HepG2 (cell line): ENCODE measurements around the gene GPR65. TPM values are rescaled to one million over a fixed set of nuclear protein-coding genes. Genes with fewer than 3 reads are reported as not detected.
A peak's percentile ranks its signal among the peaks of the same experiment; 100 is the strongest.

Experiments used
- ATAC-seq: fragments of 200-7000 bp; cut with Tn5 transposase; 3 replicates; pipeline ENCODE4 v1.9.1; 2020; ENCODE audit warnings: mild to moderate bottlenecking, moderate library complexity
- BruUV-seq: library from RNA; stranded (reverse); fragments of 400-500 nt; replicated peaks from 2 replicates; lab custom pipeline; 2021; lab: Mats Ljungman, UMichigan
- CTCF ChIA-PET: fragments of 300-600 bp; formaldehyde crosslinking; extraction: SDS; loops from one replicate; lab custom pipeline; 2021; ENCODE audit warnings: low total read pairs, inconsistent platforms, low intra/inter-chr PET ratio; lab: Yijun Ruan, JAX
- POLR2A ChIA-PET: fragments of 350-600 bp; sonication (Branson Sonifier 250); formaldehyde crosslinking; loops from one replicate; lab custom pipeline; 2020; ENCODE audit warnings: antibody characterized with exemption, inconsistent platforms; lab: Yijun Ruan, JAX
- DNase-seq: peaks from one replicate; pipeline ENCODE4 v3.0.0-alpha.2; 2015; ENCODE audit warnings: low spot score
- FAIRE-seq: peaks from 3 replicates; lab custom pipeline; 2011; peaks lifted over from hg19 to GRCh38; lab: Jason Lieb, UNC
- H2AFZ ChIP-seq: one replicate; pipeline ENCODE4 v1.6.1; 2011; ENCODE audit warnings: low read length, inconsistent platforms
- H3K27ac ChIP-seq: fragments of 300-600 bp; 3 replicates; pipeline ENCODE4 v1.8.0; 2011; ENCODE audit warnings: mixed run types, mild to moderate bottlenecking, mixed read lengths, low read length, inconsistent platforms; ENCODE audit not compliant: insufficient read depth; ENCODE audit errors: extremely low read length
- H3K27me3 ChIP-seq, 2 experiments: fragments of 200-600 bp in 1 of 2; 2 replicates in 1 of 2; 3 replicates in 1 of 2; pipeline versions ENCODE4 v1.6.0 to v1.8.0; 2011; ENCODE audit warnings: low read length in 2 of 2, mild to moderate bottlenecking in 2 of 2, moderate library complexity in 2 of 2, inconsistent platforms in 1 of 2; ENCODE audit not compliant: insufficient read depth in 2 of 2, control insufficient read depth in 1 of 2
- H3K36me3 ChIP-seq, 2 experiments: fragments of 200-600 bp in 1 of 2; replicated peaks in 1 of 2; 2 replicates in 1 of 2; 3 replicates in 1 of 2; pipeline versions ENCODE4 v1.5.1 to v1.8.0; 2011; ENCODE audit warnings: low read length in 2 of 2, inconsistent platforms in 1 of 2; ENCODE audit not compliant: insufficient read depth in 2 of 2, control insufficient read depth in 1 of 2
- H3K4me1 ChIP-seq: 2 replicates; pipeline ENCODE4 v1.5.1; 2012; ENCODE audit warnings: low read length, inconsistent platforms; ENCODE audit not compliant: insufficient read depth
- H3K4me2 ChIP-seq: 2 replicates; pipeline ENCODE4 v1.6.0; 2011; ENCODE audit warnings: low read depth, low read length, inconsistent platforms
- H3K4me3 ChIP-seq, 3 experiments: fragments of 200-600 bp in 1 of 3; sonication (generic), shearing (Covaris generic) in 1 of 3; replicated peaks in 1 of 3; 2 replicates each; pipeline ENCODE4 v1.5.1; 2011 to 2016; ENCODE audit warnings: low read length in 3 of 3, inconsistent platforms in 2 of 3, low read depth in 2 of 3, mild to moderate bottlenecking in 2 of 3, control low read depth in 1 of 3, mixed read lengths in 1 of 3; ENCODE audit not compliant: insufficient read depth in 1 of 3
- H3K79me2 ChIP-seq: one replicate; pipeline ENCODE4 v1.6.1; 2011; ENCODE audit warnings: low read length, inconsistent platforms; ENCODE audit not compliant: insufficient read depth
- H3K9ac ChIP-seq: 2 replicates; pipeline ENCODE4 v1.6.0; 2011; ENCODE audit warnings: mild to moderate bottlenecking, low read depth, low read length, inconsistent platforms; ENCODE audit not compliant: insufficient read depth
- H3K9me3 ChIP-seq: 2 replicates; pipeline ENCODE4 v1.5.1; 2012; ENCODE audit warnings: mild to moderate bottlenecking, low read length
- H4K20me1 ChIP-seq: 2 replicates; pipeline ENCODE4 v1.6.0; 2011; ENCODE audit warnings: inconsistent platforms, mild to moderate bottlenecking, low read length, moderate library complexity; ENCODE audit not compliant: insufficient read depth
- CREB1 ChIP-seq, 2 experiments: fragments of 450-650 bp in 1 of 2; IDR thresholded peaks; 2 replicates each; pipeline ENCODE4 v1.6.1; 2016 to 2017; ENCODE audit warnings: control low read depth in 1 of 2, mild to moderate bottlenecking in 1 of 2, missing compliant biosample characterization in 1 of 2, missing genetic modification characterization in 1 of 2
- IKZF5 ChIP-seq: IDR thresholded peaks from 2 replicates; pipeline ENCODE4 v1.6.1; 2018; ENCODE audit warnings: missing genetic modification reagents, mild to moderate bottlenecking, missing compliant biosample characterization
- JARID2 ChIP-seq: sonication (generic); formaldehyde crosslinking; IDR thresholded peaks from 2 replicates; pipeline ENCODE4 v1.8.1; 2023; ENCODE audit warnings: missing genetic modification reagents, inconsistent platforms; ENCODE audit not compliant: insufficient replicate concordance
- JUNB ChIP-seq: sonication (generic); formaldehyde crosslinking; IDR thresholded peaks from 2 replicates; pipeline ENCODE4 v1.8.0; 2022; ENCODE audit warnings: missing genetic modification reagents, mild to moderate bottlenecking, borderline replicate concordance
- NFYC ChIP-seq: IDR thresholded peaks from 2 replicates; pipeline ENCODE4 v1.6.1; 2016; ENCODE audit warnings: missing genetic modification reagents, missing compliant biosample characterization
- TBX3 ChIP-seq: fragments of 450-650 bp; IDR thresholded peaks from 2 replicates; pipeline ENCODE4 v1.6.1; 2017; ENCODE audit warnings: antibody characterized with exemption, mild to moderate bottlenecking, inconsistent platforms, borderline replicate concordance
- TFDP1 ChIP-seq: IDR thresholded peaks from 2 replicates; pipeline ENCODE4 v1.6.1; 2016; ENCODE audit warnings: missing compliant biosample characterization, missing genetic modification reagents, borderline replicate concordance
- ZBTB46 ChIP-seq: sonication (generic); formaldehyde crosslinking; IDR thresholded peaks from 2 replicates; pipeline ENCODE4 v1.4.0; 2020; ENCODE audit warnings: mild to moderate bottlenecking, missing genetic modification reagents, borderline replicate concordance
- ZNF143 ChIP-seq: sonication (generic); formaldehyde crosslinking; IDR thresholded peaks from 2 replicates; pipeline ENCODE4 v1.4.0; 2020; ENCODE audit warnings: missing genetic modification reagents
- ZNF230 ChIP-seq: sonication (generic); formaldehyde crosslinking; IDR thresholded peaks from 2 replicates; pipeline ENCODE4 v1.4.0; 2020; ENCODE audit warnings: mild to moderate bottlenecking, missing genetic modification reagents
- ZNF572 ChIP-seq: sonication (generic); formaldehyde crosslinking; IDR thresholded peaks from 2 replicates; pipeline ENCODE4 v1.5.1; 2020; ENCODE audit warnings: mild to moderate bottlenecking, missing genetic modification reagents
- ZNF740 ChIP-seq: sonication (generic); formaldehyde crosslinking; IDR thresholded peaks from 2 replicates; pipeline ENCODE4 v1.4.0; 2020; ENCODE audit warnings: missing genetic modification reagents
- whole genome bisulfite sequencing: methylation state at CpG from one replicate; pipeline ENCODE4 v1.1.6; 2017; ENCODE audit warnings: low lambda C conversion rate; 5-methylcytosine and 5-hydroxymethylcytosine counted together
- in situ Hi-C: cut with HindIII; loops from 2 replicates; pipeline ENCODE4 v1.10.0; 2017; ENCODE audit warnings: low pct_unique_long_range_greater_than_20kb; ENCODE audit not compliant: extremely low pct_ligation_motif_present
- intact Hi-C: fragments of 100-400 bp; cut with micrococcal nuclease; formaldehyde crosslinking; loops from one replicate; pipeline ENCODE4 v1.10.0; 2022; ENCODE audit not compliant: unreplicated experiment
- polyA plus RNA-seq, 8 experiments: library from polyadenylated mRNA; depleted of rRNA in 3 of 8; stranded (reverse) in 7 of 8; unstranded in 1 of 8; fragments of >200 nt; fragmentation: Illumina TruSeq in 4 of 8; extraction: Trizol in 4 of 8; gene quantifications; 2 replicates each; pipeline versions ENCODE4 v1.2.1 to v1.2.3, GENCODE V29; 2011 to 2016; ENCODE audit warnings: low read depth in 4 of 8, missing spikeins in 1 of 8, mixed read lengths in 1 of 8; ENCODE audit not compliant: insufficient read depth in 1 of 8
- total RNA-seq, 5 experiments: library from RNA; depleted of rRNA; stranded (reverse); fragments of >200 nt; fragmentation: Illumina TruSeq; extraction: Trizol; gene quantifications; 2 replicates each; pipeline ENCODE4 v1.2.3, GENCODE V29; 2016; ENCODE audit warnings: low read depth in 1 of 5
- TF ChIP-seq, protein P1 (sequence below): sonication (generic); formaldehyde crosslinking; IDR thresholded peaks from 2 replicates; pipeline ENCODE4 v1.4.0; 2020; ENCODE audit warnings: low read depth, mild to moderate bottlenecking, missing genetic modification reagents

GPR65 gene
- total and polyA plus RNA-seq, 2 of the 13 experiments (the other 11 are each of a cell fraction or from before 2014, with no cell fraction given) = not detected

DNA sequence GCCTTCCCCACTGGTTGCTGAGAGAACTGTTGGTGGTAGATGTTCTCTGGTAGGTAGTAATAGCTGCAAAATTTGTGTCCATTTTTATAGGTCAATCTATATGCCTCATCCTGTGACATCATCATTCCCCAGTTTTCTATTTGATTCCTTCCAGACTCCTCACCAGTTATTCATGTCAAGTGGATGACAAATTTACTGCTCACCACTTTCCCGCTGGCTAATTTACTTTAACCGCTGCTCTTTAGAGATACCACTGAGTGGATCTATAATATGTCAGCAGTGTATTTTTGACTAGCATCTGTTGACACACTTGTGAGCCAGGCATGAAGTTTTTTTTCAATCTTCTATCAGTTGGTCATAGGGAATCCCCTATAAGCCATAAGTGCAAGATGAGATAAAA is 24.6 kb downstream of the GPR65 start:
- Histone ChIP-seq H3K4me2 (no peak overlapping the region), H3K4me1 (peaks cover 48% of the 10 kb centered on the region), H4K20me1 (no peaks in the 10 kb centered on the region), H3K79me2 (peaks cover 57% of the 10 kb centered on the region), H3K4me3 (no peak overlapping the region), H3K27ac (no peak overlapping the region), H3K9me3 (no peaks in the 10 kb centered on the region), H3K27me3 (no peaks in the 10 kb centered on the region), H3K9ac (no peak overlapping the region), H3K36me3 (peaks cover 4 to 19% of the 10 kb centered on the region in 2 experiments; a peak in 3 of 5 replicates), H2AFZ (no peak overlapping the region)
- TF ChIP-seq, protein P1, sequence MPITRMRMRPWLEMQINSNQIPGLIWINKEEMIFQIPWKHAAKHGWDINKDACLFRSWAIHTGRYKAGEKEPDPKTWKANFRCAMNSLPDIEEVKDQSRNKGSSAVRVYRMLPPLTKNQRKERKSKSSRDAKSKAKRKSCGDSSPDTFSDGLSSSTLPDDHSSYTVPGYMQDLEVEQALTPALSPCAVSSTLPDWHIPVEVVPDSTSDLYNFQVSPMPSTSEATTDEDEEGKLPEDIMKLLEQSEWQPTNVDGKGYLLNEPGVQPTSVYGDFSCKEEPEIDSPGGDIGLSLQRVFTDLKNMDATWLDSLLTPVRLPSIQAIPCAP (CRISPR knock-in tag) = no peak
- TF ChIP-seq CREB1 (IDR thresholded peaks at IDR 0.05) = peak; percentile 70
- no peak for TF ChIP-seq CREB1 (CRISPR knock-in tag; IDR thresholded peaks at IDR 0.05)
- ChIA-PET CTCF (no interaction called here), POLR2A (no interaction called here)
- intact Hi-C loops = no loop called here
- DNase-seq (no peak), ATAC-seq (no peak), FAIRE-seq (no peak)
- 96% methylated on average over 2 of the region's 2 CpGs for WGBS
- BruUV-seq = no TSS peak
- in situ Hi-C loops = no loop called here

DNA sequence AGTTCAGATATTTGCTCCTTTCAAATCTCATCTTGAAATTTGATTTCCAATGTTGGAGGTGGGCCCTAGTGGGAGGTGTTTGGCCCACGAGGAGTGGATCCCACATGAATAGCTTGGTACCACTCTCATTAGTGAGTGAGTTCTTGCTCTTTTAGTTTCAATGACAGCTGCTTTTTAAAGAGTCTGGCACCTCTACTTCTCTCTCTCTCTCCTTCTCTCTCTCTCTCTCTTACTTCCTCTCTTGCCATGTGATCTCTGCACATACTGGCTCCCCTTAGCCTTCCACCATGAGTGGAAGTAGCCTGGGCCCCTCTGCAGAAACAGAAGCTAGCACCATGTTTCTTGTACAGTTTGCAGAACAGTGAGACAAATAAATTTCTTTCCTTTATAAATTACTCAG is 25.1 kb downstream of the GPR65 start:
- ChIA-PET POLR2A (no interaction called here), CTCF (no interaction called here)
- WGBS = 100% methylated on average over 1 of the region's 1 CpG
- H3K9me3 ChIP-seq = no peaks in the 10 kb centered on the region
- in situ Hi-C loops = no loop called here
- H3K4me3 ChIP-seq = no peak overlapping the region
- DNase-seq (no peak), ATAC-seq (no peak), FAIRE-seq (no peak)
- H3K27ac ChIP-seq = no peak overlapping the region
- H3K4me1 ChIP-seq = peaks cover 48% of the 10 kb centered on the region
- H3K9ac ChIP-seq = no peak overlapping the region
- H3K4me2 ChIP-seq = no peak overlapping the region
- peaks cover 6 to 19% of the 10 kb centered on the region in 2 experiments; a peak in 3 of 5 replicates for H3K36me3 ChIP-seq
- no peaks in the 10 kb centered on the region for H3K27me3 ChIP-seq
- H2AFZ ChIP-seq = no peak overlapping the region
- H4K20me1 ChIP-seq = no peaks in the 10 kb centered on the region
- peaks cover 57% of the 10 kb centered on the region for H3K79me2 ChIP-seq
- no TSS peak for BruUV-seq
- intact Hi-C loops = no loop called here
- no peak for TF ChIP-seq ZNF143
- no peak for TF ChIP-seq IKZF5 (CRISPR knock-in tag)
- TF ChIP-seq ZNF572 = no peak
- no peak for TF ChIP-seq TFDP1 (CRISPR knock-in tag)
- no peak for TF ChIP-seq TBX3
- no peak for TF ChIP-seq NFYC
- TF ChIP-seq JUNB (CRISPR knock-in tag) = no peak
- TF ChIP-seq ZNF230 = no peak
- TF ChIP-seq ZBTB46 (CRISPR knock-in tag) = no peak
- TF ChIP-seq JARID2 = no peak
- no peak for TF ChIP-seq ZNF740 (CRISPR knock-in tag)
